WTC11 (cell line): ENCODE measurements around the gene B3GALNT2.

Source experiments
- CREM ChIP-seq: sonication (generic); formaldehyde crosslinking; IDR thresholded peaks from 2 replicates; pipeline ENCODE4 v1.8.1; 2022; ENCODE audit warnings: mild to moderate bottlenecking, missing genetic modification reagents, moderate library complexity
- JUN ChIP-seq: sonication (generic); formaldehyde crosslinking; IDR thresholded peaks from 2 replicates; pipeline ENCODE4 v1.8.0; 2023; ENCODE audit warnings: mild to moderate bottlenecking, missing genetic modification reagents
- PRRX2 ChIP-seq: fragments of 250-450 bp; sonication (Bioruptor Pico); IDR thresholded peaks from 2 replicates; pipeline ENCODE4 v1.8.0; 2021; ENCODE audit warnings: mild to moderate bottlenecking
- SP1 ChIP-seq: sonication (generic); formaldehyde crosslinking; conservative IDR thresholded peaks from 2 replicates; pipeline ENCODE4 v1.8.1; 2022; ENCODE audit warnings: missing genetic modification reagents
- ZNF671 ChIP-seq: fragments of 250-450 bp; sonication (Bioruptor Pico); IDR thresholded peaks from 2 replicates; pipeline ENCODE4 v1.8.0; 2021; ENCODE audit warnings: mild to moderate bottlenecking
- TF ChIP-seq, protein P1 (sequence below): fragments of 200-600 bp; IDR thresholded peaks from 2 replicates; pipeline ENCODE4 v1.8.0; 2022; ENCODE audit warnings: antibody characterized with exemption
- TF ChIP-seq, protein P2 (sequence below): sonication (generic); formaldehyde crosslinking; conservative IDR thresholded peaks from 2 replicates; pipeline ENCODE4 v1.8.1; 2022; ENCODE audit warnings: mild to moderate bottlenecking, missing genetic modification reagents
- TF ChIP-seq, protein P3 (sequence below): sonication (generic); formaldehyde crosslinking; IDR thresholded peaks from 2 replicates; pipeline ENCODE4 v1.8.1; 2023; ENCODE audit warnings: mild to moderate bottlenecking, missing genetic modification reagents, borderline replicate concordance
- TF ChIP-seq, protein P4 (sequence below): sonication (generic); formaldehyde crosslinking; IDR thresholded peaks from 2 replicates; pipeline ENCODE4 v1.8.1; 2023; ENCODE audit warnings: mild to moderate bottlenecking, missing genetic modification reagents, moderate library complexity

DNA sequence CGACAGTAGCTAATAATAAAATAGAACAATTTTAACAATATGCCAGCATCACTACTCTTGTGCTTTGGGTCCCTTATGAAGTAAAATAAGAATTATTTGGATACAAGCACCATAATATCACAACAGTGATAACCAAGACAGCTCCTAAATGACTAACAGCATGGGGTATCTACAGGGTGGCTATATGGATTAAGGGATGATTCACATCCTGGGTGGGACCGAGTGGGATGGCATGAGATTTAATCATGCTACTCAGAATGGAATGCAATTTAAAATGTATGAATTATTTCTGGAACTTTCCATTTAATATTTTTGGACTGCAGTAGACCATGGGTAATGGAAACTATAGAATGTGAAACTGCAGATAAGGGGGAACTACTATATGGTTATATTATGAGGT, 28.1 kb upstream of the B3GALNT2 start:
- TF ChIP-seq, protein P1, sequence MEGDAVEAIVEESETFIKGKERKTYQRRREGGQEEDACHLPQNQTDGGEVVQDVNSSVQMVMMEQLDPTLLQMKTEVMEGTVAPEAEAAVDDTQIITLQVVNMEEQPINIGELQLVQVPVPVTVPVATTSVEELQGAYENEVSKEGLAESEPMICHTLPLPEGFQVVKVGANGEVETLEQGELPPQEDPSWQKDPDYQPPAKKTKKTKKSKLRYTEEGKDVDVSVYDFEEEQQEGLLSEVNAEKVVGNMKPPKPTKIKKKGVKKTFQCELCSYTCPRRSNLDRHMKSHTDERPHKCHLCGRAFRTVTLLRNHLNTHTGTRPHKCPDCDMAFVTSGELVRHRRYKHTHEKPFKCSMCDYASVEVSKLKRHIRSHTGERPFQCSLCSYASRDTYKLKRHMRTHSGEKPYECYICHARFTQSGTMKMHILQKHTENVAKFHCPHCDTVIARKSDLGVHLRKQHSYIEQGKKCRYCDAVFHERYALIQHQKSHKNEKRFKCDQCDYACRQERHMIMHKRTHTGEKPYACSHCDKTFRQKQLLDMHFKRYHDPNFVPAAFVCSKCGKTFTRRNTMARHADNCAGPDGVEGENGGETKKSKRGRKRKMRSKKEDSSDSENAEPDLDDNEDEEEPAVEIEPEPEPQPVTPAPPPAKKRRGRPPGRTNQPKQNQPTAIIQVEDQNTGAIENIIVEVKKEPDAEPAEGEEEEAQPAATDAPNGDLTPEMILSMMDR = no peak
- TF ChIP-seq JUN (CRISPR knock-in tag) = no peak
- no peak for TF ChIP-seq SP1
- TF ChIP-seq, protein P2, sequence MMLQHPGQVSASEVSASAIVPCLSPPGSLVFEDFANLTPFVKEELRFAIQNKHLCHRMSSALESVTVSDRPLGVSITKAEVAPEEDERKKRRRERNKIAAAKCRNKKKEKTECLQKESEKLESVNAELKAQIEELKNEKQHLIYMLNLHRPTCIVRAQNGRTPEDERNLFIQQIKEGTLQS (CRISPR knock-in tag) = no peak
- TF ChIP-seq, protein P3, sequence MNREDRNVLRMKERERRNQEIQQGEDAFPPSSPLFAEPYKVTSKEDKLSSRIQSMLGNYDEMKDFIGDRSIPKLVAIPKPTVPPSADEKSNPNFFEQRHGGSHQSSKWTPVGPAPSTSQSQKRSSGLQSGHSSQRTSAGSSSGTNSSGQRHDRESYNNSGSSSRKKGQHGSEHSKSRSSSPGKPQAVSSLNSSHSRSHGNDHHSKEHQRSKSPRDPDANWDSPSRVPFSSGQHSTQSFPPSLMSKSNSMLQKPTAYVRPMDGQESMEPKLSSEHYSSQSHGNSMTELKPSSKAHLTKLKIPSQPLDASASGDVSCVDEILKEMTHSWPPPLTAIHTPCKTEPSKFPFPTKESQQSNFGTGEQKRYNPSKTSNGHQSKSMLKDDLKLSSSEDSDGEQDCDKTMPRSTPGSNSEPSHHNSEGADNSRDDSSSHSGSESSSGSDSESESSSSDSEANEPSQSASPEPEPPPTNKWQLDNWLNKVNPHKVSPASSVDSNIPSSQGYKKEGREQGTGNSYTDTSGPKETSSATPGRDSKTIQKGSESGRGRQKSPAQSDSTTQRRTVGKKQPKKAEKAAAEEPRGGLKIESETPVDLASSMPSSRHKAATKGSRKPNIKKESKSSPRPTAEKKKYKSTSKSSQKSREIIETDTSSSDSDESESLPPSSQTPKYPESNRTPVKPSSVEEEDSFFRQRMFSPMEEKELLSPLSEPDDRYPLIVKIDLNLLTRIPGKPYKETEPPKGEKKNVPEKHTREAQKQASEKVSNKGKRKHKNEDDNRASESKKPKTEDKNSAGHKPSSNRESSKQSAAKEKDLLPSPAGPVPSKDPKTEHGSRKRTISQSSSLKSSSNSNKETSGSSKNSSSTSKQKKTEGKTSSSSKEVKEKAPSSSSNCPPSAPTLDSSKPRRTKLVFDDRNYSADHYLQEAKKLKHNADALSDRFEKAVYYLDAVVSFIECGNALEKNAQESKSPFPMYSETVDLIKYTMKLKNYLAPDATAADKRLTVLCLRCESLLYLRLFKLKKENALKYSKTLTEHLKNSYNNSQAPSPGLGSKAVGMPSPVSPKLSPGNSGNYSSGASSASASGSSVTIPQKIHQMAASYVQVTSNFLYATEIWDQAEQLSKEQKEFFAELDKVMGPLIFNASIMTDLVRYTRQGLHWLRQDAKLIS = no peak
- no peak for TF ChIP-seq CREM (CRISPR knock-in tag)
- no peak for TF ChIP-seq PRRX2 (CRISPR knock-in tag)
- TF ChIP-seq ZNF671 (CRISPR knock-in tag) = no peak
- TF ChIP-seq, protein P4, sequence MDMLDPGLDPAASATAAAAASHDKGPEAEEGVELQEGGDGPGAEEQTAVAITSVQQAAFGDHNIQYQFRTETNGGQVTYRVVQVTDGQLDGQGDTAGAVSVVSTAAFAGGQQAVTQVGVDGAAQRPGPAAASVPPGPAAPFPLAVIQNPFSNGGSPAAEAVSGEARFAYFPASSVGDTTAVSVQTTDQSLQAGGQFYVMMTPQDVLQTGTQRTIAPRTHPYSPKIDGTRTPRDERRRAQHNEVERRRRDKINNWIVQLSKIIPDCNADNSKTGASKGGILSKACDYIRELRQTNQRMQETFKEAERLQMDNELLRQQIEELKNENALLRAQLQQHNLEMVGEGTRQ (CRISPR knock-in tag) = no peak
